HEK293T (cell line): ENCODE results near the gene PPM1N.

Experiments
- CTCF ChIA-PET: fragments of 350-600 bp; formaldehyde crosslinking; extraction: SDS; loops from one replicate; lab custom pipeline; 2021; ENCODE audit warnings: antibody characterized with exemption, inconsistent platforms; lab: Yijun Ruan, JAX
- POLR2A ChIA-PET: fragments of 350-600 bp; formaldehyde crosslinking; extraction: SDS; loops from one replicate; lab custom pipeline; 2020; ENCODE audit warnings: antibody characterized with exemption, inconsistent platforms; lab: Yijun Ruan, JAX
- DNase-seq: peaks from one replicate; pipeline ENCODE4 v3.0.0; 2012; ENCODE audit warnings: mixed read lengths; ENCODE audit errors: extremely low spot score
- ARNT ChIP-seq: fragments of 450-650 bp; IDR thresholded peaks from 2 replicates; pipeline ENCODE4 v1.6.1; 2017; ENCODE audit warnings: mild to moderate bottlenecking
- BHLHE40 ChIP-seq: fragments of 450-650 bp; IDR thresholded peaks from 2 replicates; pipeline ENCODE4 v1.6.1; 2016; ENCODE audit warnings: mild to moderate bottlenecking, moderate library complexity, borderline replicate concordance
- CTBP1 ChIP-seq: fragments of 450-650 bp; IDR thresholded peaks from 2 replicates; pipeline ENCODE4 v1.6.1; 2016; ENCODE audit warnings: borderline replicate concordance
- ELF4 ChIP-seq: fragments of 450-650 bp; IDR thresholded peaks from 2 replicates; pipeline ENCODE4 v1.6.1; 2017; ENCODE audit warnings: antibody characterized with exemption
- FOXA1 ChIP-seq: fragments of 450-650 bp; IDR thresholded peaks from 2 replicates; pipeline ENCODE4 v1.6.1; 2016; ENCODE audit warnings: mild to moderate bottlenecking
- FOXK2 ChIP-seq: fragments of 450-650 bp; IDR thresholded peaks from 2 replicates; pipeline ENCODE4 v1.6.1; 2016; ENCODE audit warnings: mild to moderate bottlenecking
- FOXM1 ChIP-seq: fragments of 450-650 bp; IDR thresholded peaks from 2 replicates; pipeline ENCODE4 v1.6.1; 2017; ENCODE audit warnings: mild to moderate bottlenecking, borderline replicate concordance
- HDGF ChIP-seq: fragments of 450-650 bp; IDR thresholded peaks from 2 replicates; pipeline ENCODE4 v1.6.1; 2017; ENCODE audit warnings: antibody characterized with exemption, borderline replicate concordance
- L3MBTL2 ChIP-seq: fragments of 450-650 bp; conservative IDR thresholded peaks from 2 replicates; pipeline ENCODE4 v1.6.1; 2016; ENCODE audit warnings: mild to moderate bottlenecking
- LEF1 ChIP-seq: fragments of 450-650 bp; IDR thresholded peaks from 2 replicates; pipeline ENCODE4 v1.6.1; 2017; ENCODE audit warnings: mild to moderate bottlenecking, borderline replicate concordance
- NFRKB ChIP-seq: fragments of 450-650 bp; IDR thresholded peaks from 2 replicates; pipeline ENCODE4 v1.6.1; 2016; ENCODE audit warnings: mild to moderate bottlenecking, moderate library complexity
- PKNOX1 ChIP-seq: fragments of 450-650 bp; IDR thresholded peaks from 2 replicates; pipeline ENCODE4 v1.6.1; 2016
- SP1 ChIP-seq: fragments of 450-650 bp; IDR thresholded peaks from 2 replicates; pipeline ENCODE4 v1.6.1; 2017
- SUZ12 ChIP-seq: fragments of 450-650 bp; IDR thresholded peaks from 2 replicates; pipeline ENCODE4 v1.6.1; 2016; ENCODE audit warnings: mild to moderate bottlenecking
- TARDBP ChIP-seq: fragments of 450-650 bp; IDR thresholded peaks from 2 replicates; pipeline ENCODE4 v1.6.1; 2016
- ZNF384 ChIP-seq: fragments of 450-650 bp; IDR thresholded peaks from 2 replicates; pipeline ENCODE4 v1.6.1; 2016

PPM1N gene

GRCh38 chr19:45471931-45472562 is 26.2 kb upstream of the PPM1N start:
- TF ChIP-seq BHLHE40 = no peak
- TF ChIP-seq TARDBP = no peak
- no peak for TF ChIP-seq L3MBTL2
- TF ChIP-seq SUZ12 = no peak
- TF ChIP-seq ZNF384 = no peak
- no peak for TF ChIP-seq FOXK2
- TF ChIP-seq CTBP1 = no peak
- TF ChIP-seq SP1 = no peak
- no peak for TF ChIP-seq PKNOX1
- no peak for TF ChIP-seq FOXM1
- TF ChIP-seq NFRKB = no peak
- TF ChIP-seq ARNT = no peak
- no peak for TF ChIP-seq FOXA1
- no peak for TF ChIP-seq ELF4
- no peak for TF ChIP-seq HDGF
- no peak for TF ChIP-seq LEF1
- POLR2A ChIA-PET = interaction anchor here (1.1 kb wide), 1 partner anchor 14 kb away, joined by 3 read pairs; no protein-coding TSS in a partner anchor
- DNase-seq = no peak
- CTCF ChIA-PET = interaction anchor here (1.2 kb wide), 1 partner anchor 13 kb away, joined by 3 read pairs; no protein-coding TSS in a partner anchor

- POLR2A ChIA-PET = interaction anchor here (1.1 kb wide), 1 partner anchor 13 kb away, joined by 3 read pairs; no protein-coding TSS in a partner anchor
- TF ChIP-seq BHLHE40 (no peak), FOXA1 (no peak), ARNT (no peak), L3MBTL2 (no peak)
Measured at GRCh38 chr19:45472563-45473366, 25.5 kb upstream of the PPM1N start.

GRCh38 chr19:45473367-45473681 is 24.9 kb upstream of the PPM1N start:
- ChIA-PET POLR2A (no interaction called here), CTCF (no interaction called here)
- DNase-seq = no peak
- TF ChIP-seq NFRKB (no peak), TARDBP (no peak), FOXM1 (no peak), BHLHE40 (no peak), SP1 (no peak), ARNT (no peak), CTBP1 (no peak), ZNF384 (no peak), ELF4 (no peak), FOXA1 (no peak), LEF1 (no peak), PKNOX1 (no peak), L3MBTL2 (no peak), HDGF (no peak)

More at GRCh38 chr19:45472563-45473366, 25.5 kb upstream of the PPM1N start:
- DNase-seq = no peak
- CTCF ChIA-PET = no interaction called here

GRCh38 chr19:45473682-45474605 is 24.3 kb upstream of the PPM1N start:
- TF ChIP-seq FOXK2 = no peak
- TF ChIP-seq ELF4 = no peak
- no peak for TF ChIP-seq TARDBP
- no peak for TF ChIP-seq CTBP1
- TF ChIP-seq ARNT = no peak
- no peak for TF ChIP-seq FOXA1
- no peak for TF ChIP-seq NFRKB
- no peak for TF ChIP-seq FOXM1
- TF ChIP-seq PKNOX1 = no peak
- no peak for TF ChIP-seq SP1
- TF ChIP-seq ZNF384 = no peak
- TF ChIP-seq HDGF = no peak
- no peak for TF ChIP-seq BHLHE40
- TF ChIP-seq LEF1 = no peak
- TF ChIP-seq L3MBTL2 = no peak
- no peak for TF ChIP-seq SUZ12
- no peak for DNase-seq
- ChIA-PET CTCF (interaction anchor here (0.9 kb wide), 1 partner anchor 35 kb away, joined by 3 read pairs; no protein-coding TSS in a partner anchor), POLR2A (interaction anchor here (1.5 kb wide), 1 partner anchor 11 kb away, joined by 4 read pairs; no protein-coding TSS in a partner anchor)

- CTCF ChIA-PET = interaction anchor here (0.9 kb wide), 1 partner anchor 36 kb away, joined by 3 read pairs; no protein-coding TSS in a partner anchor
- DNase-seq = no peak
- TF ChIP-seq HDGF = no peak
- TF ChIP-seq BHLHE40 = no peak
- no peak for TF ChIP-seq FOXA1
- TF ChIP-seq ZNF384 = no peak
- no peak for TF ChIP-seq TARDBP
- TF ChIP-seq FOXK2 = no peak
- no peak for TF ChIP-seq L3MBTL2
- TF ChIP-seq FOXM1 = no peak
- TF ChIP-seq NFRKB = no peak
- TF ChIP-seq LEF1 = no peak
- no peak for TF ChIP-seq PKNOX1
- no peak for TF ChIP-seq SP1
- no peak for TF ChIP-seq CTBP1
- TF ChIP-seq ELF4 = no peak
- POLR2A ChIA-PET = interaction anchor here (1.5 kb wide), 1 partner anchor 10 kb away, joined by 4 read pairs; no protein-coding TSS in a partner anchor
Measured at GRCh38 chr19:45474606-45475521, 23.4 kb upstream of the PPM1N start.
